Motor neuron (in vitro differentiated cells): ENCODE measurements around the gene GCSAM. TPM values are rescaled to one million over a fixed set of nuclear protein-coding genes. Genes with fewer than 3 reads are reported as not detected.
A peak's percentile ranks its signal among the peaks of the same experiment; 100 is the strongest.

Experiments
- ATAC-seq, 8 experiments: fragments of 200-7000 bp; cut with Tn5 transposase; replicated peaks in 6 of 8; 2 replicates each; pipeline ENCODE4 v1.8.0; 2021; ENCODE audit warnings: mild to moderate bottlenecking in 8 of 8, moderate library complexity in 8 of 8
- H3K27ac ChIP-seq, 2 donors: fragments of 250-450 bp; sonication (Bioruptor Pico); 2 replicates each; pipeline ENCODE4 v1.9.0; 2021; ENCODE audit warnings: antibody characterized with exemption in 2 of 2, mild to moderate bottlenecking in 2 of 2, moderate library complexity in 1 of 2
- H3K4me1 ChIP-seq, 2 donors: fragments of 250-450 bp; sonication (Bioruptor Pico); replicated peaks in 1 of 2; 2 replicates each; pipeline ENCODE4 v1.6.1; 2021; ENCODE audit warnings: antibody characterized with exemption in 2 of 2, mild to moderate bottlenecking in 2 of 2, moderate library complexity in 1 of 2
- H3K4me3 ChIP-seq, 5 donors: fragments of 250-450 bp; sonication (Bioruptor Pico); 2 replicates each; pipeline ENCODE4 v1.9.0; 2021; ENCODE audit warnings: antibody characterized with exemption in 5 of 5, mild to moderate bottlenecking in 5 of 5, moderate library complexity in 4 of 5
- WGBS, 10 experiments: fragments of 450-650 bp; shearing (Covaris generic); methylation state at CpG; one replicate each; pipeline ENCODE4 v1.0.0; 2022; 5-methylcytosine and 5-hydroxymethylcytosine counted together
- in situ Hi-C, 9 experiments: fragments of 400-800 bp; cut with MboI; loops; one replicate each; pipeline ENCODE4 v1.15.0; 2021; ENCODE audit warnings: low sequenced_read_pairs in 9 of 9, low pct_unique_long_range_greater_than_20kb in 2 of 9; ENCODE audit not compliant: unreplicated experiment in 9 of 9
- total RNA-seq, 8 experiments: library from RNA; unstranded; fragments of 300-600 nt; gene quantifications; 2 replicates each; pipeline versions ENCODE4 v1.2.3 to v1.2.4, GENCODE V29; 2022

GCSAM gene
- total RNA-seq, 8 experiments from 2014 or later = 0.13 to 0.38 (median 0.36) TPM; not detected in 3

- H3K4me1 ChIP-seq = peaks cover 27 to 34% of the 10 kb centered on the region in 2 donors
- no peak overlapping the region for H3K27ac ChIP-seq
- peak in 5 of 8 experiments; percentile 33 to 55 (median 52) for ATAC-seq
- no peak overlapping the region for H3K4me3 ChIP-seq
- 48 to 80% (median 74%) methylated on average over 1 to 7 of the region's 7 CpGs for WGBS, 10 experiments
- in situ Hi-C loops = loop anchor here in 3 of 9 experiments (25.0 kb wide), 1 partner anchor 383 kb away; no protein-coding TSS in a partner anchor
Measured at GRCh38 chr3:112128843-112129727, 4.0 kb downstream of the GCSAM start.

GRCh38 chr3:112127522-112128494, 5.2 kb downstream of the GCSAM start:
- Histone ChIP-seq H3K27ac (no peak overlapping the region), H3K4me3 (no peak overlapping the region), H3K4me1 (peaks cover 27 to 34% of the 10 kb centered on the region in 2 donors)
- WGBS, 10 experiments = 72 to 100% (median 83%) methylated on average over 1 to 10 of the region's 10 CpGs; no CpG with 5 or more reads in 1 of the 10 experiments
- ATAC-seq = peak in 3 of 8 experiments; percentile 15 to 66 (median 61)
- in situ Hi-C loops = loop anchor here in 3 of 9 experiments (25.0 kb wide), 1 partner anchor 384 kb away; no protein-coding TSS in a partner anchor

- Histone ChIP-seq H3K4me3 (no peak overlapping the region), H3K4me1 (peaks cover 27 to 34% of the 10 kb centered on the region in 2 donors), H3K27ac (no peak overlapping the region)
- in situ Hi-C loops = loop anchor here in 3 of 9 experiments (25.0 kb wide), 1 partner anchor 386 kb away; no protein-coding TSS in a partner anchor
- whole genome bisulfite sequencing, 10 experiments = 43 to 86% (median 57%) methylated on average over 1 of the region's 1 CpG; no CpG with 5 or more reads in 5 of the 10 experiments
- peak in 5 of 8 experiments; percentile 25 to 84 (median 75) for ATAC-seq
Measured at GRCh38 chr3:112126511-112126911, 6.5 kb downstream of the GCSAM start.

DNA sequence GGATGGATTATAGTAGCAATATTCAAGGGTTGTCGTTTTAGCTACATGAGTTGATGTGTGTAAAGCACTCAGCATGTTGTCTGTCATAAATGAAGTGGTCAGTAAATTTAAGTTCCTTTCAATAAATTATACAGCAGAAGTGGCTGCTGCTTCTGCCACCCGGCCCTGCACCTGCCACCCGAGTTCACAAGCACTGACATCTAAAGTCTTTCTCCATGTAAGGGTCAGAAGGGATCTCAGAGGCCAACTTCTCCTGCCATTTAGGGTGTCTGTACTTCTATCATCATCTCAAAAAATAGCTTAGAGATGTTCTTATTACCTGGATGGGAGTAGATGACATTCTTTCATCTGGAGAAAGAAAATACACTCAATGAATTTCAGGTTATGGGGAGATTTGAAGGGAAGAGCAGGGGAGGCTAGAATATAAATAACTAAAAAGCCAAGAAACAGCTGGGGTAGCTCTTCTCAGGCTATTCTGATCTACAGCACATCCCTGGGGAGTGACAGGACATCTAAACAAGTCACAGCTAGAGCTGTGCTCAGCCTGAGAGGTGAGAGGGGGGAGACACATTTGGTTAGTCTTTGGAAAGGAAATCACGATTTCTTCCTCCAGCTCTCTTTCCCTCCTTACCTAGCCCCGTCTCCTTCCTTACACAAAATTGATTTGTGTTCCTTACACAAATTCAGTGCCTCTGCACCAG, 8.0 kb downstream of the GCSAM start:
- WGBS, 10 experiments = 47 to 100% (median 80%) methylated on average over 1 to 3 of the region's 5 CpGs; no CpG with 5 or more reads in 2 of the 10 experiments
- no peak overlapping the region for H3K27ac ChIP-seq

DNA sequence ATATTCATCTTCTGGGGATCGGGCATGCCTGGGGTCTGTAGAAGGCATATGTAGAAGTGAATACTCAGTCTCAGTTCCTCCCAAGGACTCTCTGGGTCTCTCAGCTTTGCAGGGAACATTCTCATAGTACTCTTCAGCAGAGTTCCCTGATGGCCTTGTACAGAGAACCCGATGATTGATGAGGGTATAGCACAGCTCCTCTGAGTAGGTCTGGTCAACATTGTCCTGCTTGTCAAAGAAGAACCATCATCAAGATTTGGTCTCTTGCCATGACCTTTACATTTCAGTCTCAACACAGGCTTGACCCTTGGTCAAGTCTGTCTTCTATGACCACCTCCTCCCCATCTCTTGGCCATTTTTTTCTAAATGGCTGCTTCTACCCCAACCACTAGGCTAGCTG, 9.5 kb downstream of the GCSAM start:
- in situ Hi-C loops = loop anchor here in 2 of 9 experiments (25.0 kb wide), 2 partner anchors 389 to 414 kb away; no protein-coding TSS in a partner anchor
- peaks cover 27 to 31% of the 10 kb centered on the region in 2 donors for H3K4me1 ChIP-seq

More for the DNA sequence above, 8.0 kb downstream of the GCSAM start:
- peak in 3 of 8 experiments; percentile 32 to 53 (median 44) for ATAC-seq
- peaks cover 27 to 34% of the 10 kb centered on the region in 2 donors for H3K4me1 ChIP-seq
- H3K4me3 ChIP-seq = no peak overlapping the region
- in situ Hi-C loops = loop anchor here in 5 of 9 experiments (25.0 kb wide), 2 partner anchors 387 to 412 kb away; no protein-coding TSS in a partner anchor

GRCh38 chr3:112122870-112123269, 10.2 kb downstream of the GCSAM start:
- in situ Hi-C loops = loop anchor here in 2 of 9 experiments (25.0 kb wide), 2 partner anchors 389 to 414 kb away; no protein-coding TSS in a partner anchor
- Histone ChIP-seq H3K27ac (no peak overlapping the region), H3K4me3 (no peak overlapping the region), H3K4me1 (peaks cover 26 to 30% of the 10 kb centered on the region in 2 donors)
- ATAC-seq = no peak

More for the DNA sequence above, 9.5 kb downstream of the GCSAM start:
- ATAC-seq = no peak
- H3K27ac ChIP-seq = no peak overlapping the region
- 79 to 100% (median 100%) methylated on average over 1 to 2 of the region's 2 CpGs; no CpG with 5 or more reads in 3 of the 10 experiments for WGBS, 10 experiments
- H3K4me3 ChIP-seq = no peak overlapping the region

GRCh38 chr3:112121577-112122547, 11.2 kb downstream of the GCSAM start:
- no peak overlapping the region for H3K4me3 ChIP-seq
- no peak for ATAC-seq
- peaks cover 20 to 24% of the 10 kb centered on the region in 2 donors for H3K4me1 ChIP-seq
- no peak overlapping the region for H3K27ac ChIP-seq
- in situ Hi-C loops = loop anchor here in 2 of 9 experiments (25.0 kb wide), 2 partner anchors 390 to 415 kb away; no protein-coding TSS in a partner anchor
- WGBS, 10 experiments = 38 to 100% (median 85%) methylated on average over 1 to 2 of the region's 2 CpGs

DNA sequence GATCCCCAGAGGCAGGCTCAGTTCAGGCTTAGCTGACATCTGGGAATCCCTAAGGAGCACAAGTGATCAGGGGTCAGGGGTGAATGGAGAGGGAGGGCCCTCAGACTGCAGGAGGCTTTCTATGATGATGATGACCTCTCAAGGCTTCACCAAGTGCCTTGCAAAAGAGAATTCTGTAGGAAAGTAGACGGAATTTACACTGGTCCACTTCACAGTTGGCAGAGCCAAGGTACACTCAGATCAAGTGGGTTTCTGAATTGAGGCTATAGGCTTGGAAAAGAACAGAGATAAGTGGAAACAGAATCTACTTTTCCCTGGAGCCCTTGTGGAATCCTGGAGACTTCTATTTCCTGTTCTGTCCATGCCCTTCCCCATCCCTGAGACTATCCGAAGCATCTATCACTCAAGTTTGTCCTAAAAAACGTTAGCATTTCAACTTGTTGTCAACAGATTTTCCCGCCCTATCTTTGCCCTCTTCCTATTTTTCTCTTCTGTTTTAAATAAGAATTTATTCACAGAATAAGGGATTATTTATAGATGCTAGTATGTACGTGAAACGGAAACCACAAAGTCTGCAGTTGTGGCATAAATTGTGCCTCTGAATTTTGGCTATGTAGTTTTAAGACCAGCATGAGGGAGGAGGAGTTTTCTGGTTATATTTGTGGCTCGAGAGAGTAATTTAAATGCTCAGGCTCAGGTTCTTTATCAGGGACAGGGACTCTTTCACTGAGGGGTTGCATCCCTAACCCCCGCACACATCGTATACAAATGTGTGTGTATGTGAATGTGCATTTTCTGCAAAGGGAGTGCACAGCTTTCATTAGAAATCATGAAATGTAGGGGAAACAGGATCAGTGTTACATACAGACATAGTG, 12.8 kb downstream of the GCSAM start:
- WGBS, 10 experiments = 41 to 87% (median 76%) methylated on average over 3 to 9 of the region's 9 CpGs
- peaks cover 5 to 9% of the 10 kb centered on the region in 2 donors for H3K4me1 ChIP-seq
- no peak overlapping the region for H3K4me3 ChIP-seq
- no peak for ATAC-seq
- in situ Hi-C loops = loop anchor here in 2 of 9 experiments (25.0 kb wide), 2 partner anchors 392 to 417 kb away; no protein-coding TSS in a partner anchor
- H3K27ac ChIP-seq = no peak overlapping the region

DNA sequence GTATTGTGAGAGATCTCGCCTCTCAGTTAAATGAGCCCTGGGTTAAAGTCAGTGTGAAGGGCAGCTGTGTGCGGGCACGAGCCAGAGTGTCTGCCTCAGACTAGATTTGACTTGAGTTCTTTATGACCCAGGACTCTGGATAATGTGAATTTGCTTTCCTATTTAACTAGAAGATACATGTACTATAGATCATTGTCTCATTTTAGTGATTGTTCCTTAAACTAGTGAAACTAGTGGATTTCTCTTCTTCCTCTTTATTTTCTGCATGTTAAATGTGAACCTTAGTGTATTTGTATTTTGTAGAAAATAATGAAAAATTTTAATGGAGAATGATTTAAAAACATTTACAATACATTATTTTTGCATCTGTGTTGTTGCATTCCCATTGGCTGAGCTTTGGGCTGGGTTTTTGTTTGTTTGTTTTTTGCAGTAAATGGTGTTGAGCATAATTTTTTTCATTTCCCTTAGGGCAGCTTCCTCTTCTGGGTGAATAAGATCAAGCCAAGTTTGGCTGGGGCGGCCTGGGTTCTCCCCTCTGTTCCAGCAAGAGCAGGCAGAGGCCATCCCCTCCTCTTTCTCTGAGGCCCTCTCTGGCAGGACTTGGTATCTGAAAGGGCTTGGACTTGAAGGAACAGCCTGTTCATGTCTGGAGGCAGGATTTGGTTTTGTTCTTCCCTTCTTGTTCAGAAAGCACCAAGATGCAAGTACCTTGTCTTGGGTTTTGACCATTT, 15.0 kb downstream of the GCSAM start:
- no peak overlapping the region for H3K4me3 ChIP-seq
- no peaks in the 10 kb centered on the region for H3K4me1 ChIP-seq
- 67 to 100% (median 83%) methylated on average over 1 to 4 of the region's 4 CpGs; no CpG with 5 or more reads in 2 of the 10 experiments for WGBS, 10 experiments
- in situ Hi-C loops = loop anchor here in 2 of 9 experiments (25.0 kb wide), 2 partner anchors 394 to 419 kb away; no protein-coding TSS in a partner anchor
- peak in 2 of 8 experiments; percentile 53 to 66 for ATAC-seq
- no peak overlapping the region for H3K27ac ChIP-seq

- no peak for ATAC-seq
- no peaks in the 10 kb centered on the region for H3K4me1 ChIP-seq
- no peak overlapping the region for H3K4me3 ChIP-seq
- in situ Hi-C loops = loop anchor here in 2 of 9 experiments (25.0 kb wide), 2 partner anchors 395 to 420 kb away; no protein-coding TSS in a partner anchor
- 78 to 100% (median 100%) methylated on average over 1 of the region's 1 CpG; no CpG with 5 or more reads in 2 of the 10 experiments for WGBS, 10 experiments
- no peak overlapping the region for H3K27ac ChIP-seq
Measured at GRCh38 chr3:112117415-112117814, 15.6 kb downstream of the GCSAM start.
